Motor neuron (in vitro differentiated cells): ENCODE results near the gene PCDHAC1. TPM values are rescaled to one million over a fixed set of nuclear protein-coding genes. Genes with fewer than 3 reads are reported as not detected.

ENCODE experiments used
- ATAC-seq, 8 experiments: fragments of 200-7000 bp; cut with Tn5 transposase; replicated peaks in 6 of 8; 2 replicates each; pipeline ENCODE4 v1.8.0; 2021; ENCODE audit warnings: mild to moderate bottlenecking in 8 of 8, moderate library complexity in 8 of 8
- H3K27ac ChIP-seq, 2 donors: fragments of 250-450 bp; sonication (Bioruptor Pico); 2 replicates each; pipeline ENCODE4 v1.9.0; 2021; ENCODE audit warnings: antibody characterized with exemption in 2 of 2, mild to moderate bottlenecking in 2 of 2, moderate library complexity in 1 of 2
- H3K4me1 ChIP-seq, 2 donors: fragments of 250-450 bp; sonication (Bioruptor Pico); replicated peaks in 1 of 2; 2 replicates each; pipeline ENCODE4 v1.6.1; 2021; ENCODE audit warnings: antibody characterized with exemption in 2 of 2, mild to moderate bottlenecking in 2 of 2, moderate library complexity in 1 of 2
- H3K4me3 ChIP-seq, 5 donors: fragments of 250-450 bp; sonication (Bioruptor Pico); 2 replicates each; pipeline ENCODE4 v1.9.0; 2021; ENCODE audit warnings: antibody characterized with exemption in 5 of 5, mild to moderate bottlenecking in 5 of 5, moderate library complexity in 4 of 5
- WGBS, 10 experiments: fragments of 450-650 bp; shearing (Covaris generic); methylation state at CpG; one replicate each; pipeline ENCODE4 v1.0.0; 2022; 5-methylcytosine and 5-hydroxymethylcytosine counted together
- in situ Hi-C, 9 experiments: fragments of 400-800 bp; cut with MboI; loops; one replicate each; pipeline ENCODE4 v1.15.0; 2021; ENCODE audit warnings: low sequenced_read_pairs in 9 of 9, low pct_unique_long_range_greater_than_20kb in 2 of 9; ENCODE audit not compliant: unreplicated experiment in 9 of 9
- total RNA-seq, 8 experiments: library from RNA; unstranded; fragments of 300-600 nt; gene quantifications; 2 replicates each; pipeline versions ENCODE4 v1.2.3 to v1.2.4, GENCODE V29; 2022

PCDHAC1 gene
- total RNA-seq, 8 experiments from 2014 or later = 0.05 to 25.2 (median 14.1) TPM

GRCh38 chr5:140934964-140935606 lies 9.0 kb downstream of the PCDHAC1 start:
- H3K4me1 ChIP-seq = no peaks in the 10 kb centered on the region
- H3K4me3 ChIP-seq = no peak overlapping the region
- H3K27ac ChIP-seq = no peak overlapping the region
- in situ Hi-C loops = loop anchor here in 1 of 9 experiments (25.0 kb wide), 1 partner anchor 102 kb away; no protein-coding TSS in a partner anchor
- no peak for ATAC-seq
- WGBS, 10 experiments = 10 to 100% (median 84%) methylated on average over 1 to 4 of the region's 4 CpGs

GRCh38 chr5:140946578-140946977 lies 20.5 kb downstream of the PCDHAC1 start:
- Histone ChIP-seq H3K4me3 (no peak overlapping the region), H3K4me1 (no peaks in the 10 kb centered on the region), H3K27ac (no peak overlapping the region)
- 0 to 86% (median 50%) methylated on average over 1 to 2 of the region's 2 CpGs; no CpG with 5 or more reads in 1 of the 10 experiments for WGBS, 10 experiments
- in situ Hi-C loops = loop anchor here in 1 of 9 experiments (25.0 kb wide), 1 partner anchor 91 kb away; no protein-coding TSS in a partner anchor
- no peak for ATAC-seq

GRCh38 chr5:140951636-140952035 lies 25.5 kb downstream of the PCDHAC1 start:
- H3K4me3 ChIP-seq = no peak overlapping the region
- no peak overlapping the region for H3K27ac ChIP-seq
- no peaks in the 10 kb centered on the region for H3K4me1 ChIP-seq
- 0 to 100% (median 79%) methylated on average over 1 to 6 of the region's 6 CpGs; no CpG with 5 or more reads in 2 of the 10 experiments for WGBS, 10 experiments
- no peak for ATAC-seq
- in situ Hi-C loops = no loop called here

GRCh38 chr5:140953234-140953633 lies 27.1 kb downstream of the PCDHAC1 start:
- Histone ChIP-seq H3K4me3 (no peak overlapping the region), H3K4me1 (no peaks in the 10 kb centered on the region), H3K27ac (no peak overlapping the region)
- 0 to 63% (median 7%) methylated on average over 1 to 2 of the region's 2 CpGs; no CpG with 5 or more reads in 3 of the 10 experiments for WGBS, 10 experiments
- in situ Hi-C loops = no loop called here
- ATAC-seq = no peak

GRCh38 chr5:140962190-140962589 lies 36.1 kb downstream of the PCDHAC1 start:
- Histone ChIP-seq H3K27ac (no peak overlapping the region), H3K4me3 (no peak overlapping the region), H3K4me1 (peaks cover 0 to 9% of the 10 kb centered on the region in 2 donors)
- in situ Hi-C loops = no loop called here
- no peak for ATAC-seq
- WGBS, 10 experiments = 0 to 100% (median 80%) methylated on average over 1 of the region's 1 CpG; no CpG with 5 or more reads in 1 of the 10 experiments

GRCh38 chr5:140964356-140964755 lies 38.3 kb downstream of the PCDHAC1 start:
- in situ Hi-C loops = no loop called here
- no peak overlapping the region for H3K27ac ChIP-seq
- WGBS, 10 experiments = 4 to 97% (median 73%) methylated on average over 1 to 3 of the region's 3 CpGs; no CpG with 5 or more reads in 4 of the 10 experiments
- H3K4me3 ChIP-seq = no peak overlapping the region
- ATAC-seq = no peak
- H3K4me1 ChIP-seq = peaks cover 0 to 19% of the 10 kb centered on the region in 2 donors

GRCh38 chr5:140965905-140966292 lies 39.8 kb downstream of the PCDHAC1 start:
- in situ Hi-C loops = no loop called here
- peaks cover 0 to 29% of the 10 kb centered on the region in 2 donors for H3K4me1 ChIP-seq
- H3K27ac ChIP-seq = peak overlapping the region; percentile 64 to 65
- H3K4me3 ChIP-seq = peak overlapping the region; percentile 49 to 57 (median 51)
- ATAC-seq = peak in 1 of 8 experiments; percentile 5
- 0 to 9% (median 1%) methylated on average over 1 to 6 of the region's 9 CpGs; no CpG with 5 or more reads in 4 of the 10 experiments for WGBS, 10 experiments

- Histone ChIP-seq H3K4me3 (peak within 1 kb of the TSS; percentile 49 to 57 (median 51)), H3K4me1 (peaks cover 0 to 33% of the 10 kb centered on the region in 2 donors), H3K27ac (peak within 1 kb of the TSS; percentile 64 to 65)
- 0 to 40% (median 10%) methylated on average over 1 to 12 of the region's 80 CpGs; no CpG with 5 or more reads in 4 of the 10 experiments for WGBS, 10 experiments
- peak in 6 of 8 experiments; percentile 83 to 87 (median 86) for ATAC-seq
- in situ Hi-C loops = no loop called here
These were observed 40.5 kb downstream of the PCDHAC1 start, which contains the start of gene PCDHAC2 for GRCh38 chr5:140966293-140967225. PCDHAC2 (plus strand) TSS chr5:140966476; CDS start chr5:140966767, 291 bp downstream.

- Histone ChIP-seq H3K27ac (peak overlapping the region in 1 of 2 donors; percentile 64), H3K4me3 (peak overlapping the region; percentile 49 to 57 (median 51)), H3K4me1 (peaks cover 0 to 33% of the 10 kb centered on the region in 2 donors)
- in situ Hi-C loops = no loop called here
- WGBS, 10 experiments = 25 to 100% (median 51%) methylated on average over 2 to 13 of the region's 34 CpGs; no CpG with 5 or more reads in 6 of the 10 experiments
- ATAC-seq = peak in 3 of 8 experiments; percentile 1 to 10 (median 10)
These were observed 41.3 kb downstream of the PCDHAC1 start for GRCh38 chr5:140967226-140967893.

- H3K4me3 ChIP-seq = peak overlapping the region in 3 of 5 donors; percentile 10 to 33 (median 28)
- H3K27ac ChIP-seq = no peak overlapping the region
- peaks cover 0 to 35% of the 10 kb centered on the region in 2 donors for H3K4me1 ChIP-seq
- in situ Hi-C loops = no loop called here
- ATAC-seq = no peak
These were observed 43.8 kb downstream of the PCDHAC1 start for GRCh38 chr5:140969880-140970279.

GRCh38 chr5:140973550-140973949 lies 47.5 kb downstream of the PCDHAC1 start:
- Histone ChIP-seq H3K4me3 (no peak overlapping the region), H3K27ac (no peak overlapping the region), H3K4me1 (peaks cover 10 to 36% of the 10 kb centered on the region in 2 donors)
- no peak for ATAC-seq
- in situ Hi-C loops = no loop called here

- Histone ChIP-seq H3K4me1 (peaks cover 10 to 20% of the 10 kb centered on the region in 2 donors), H3K27ac (peak overlapping the region in 1 of 2 donors; percentile 63), H3K4me3 (peak overlapping the region in 1 of 5 donors; percentile 3)
- WGBS, 10 experiments = 0 to 84% (median 43%) methylated on average over 1 to 3 of the region's 3 CpGs; no CpG with 5 or more reads in 1 of the 10 experiments
- in situ Hi-C loops = no loop called here
- peak in 6 of 8 experiments; percentile 33 to 95 (median 90) for ATAC-seq
These were observed 50.9 kb downstream of the PCDHAC1 start for GRCh38 chr5:140977003-140977402.
